ENCODE data around the gene CRBN. TPM values are rescaled to one million over a fixed set of nuclear protein-coding genes. Genes with fewer than 3 reads are reported as not detected.

CRBN gene
- total and polyA plus RNA-seq, 2 donors (not counting 3 experiments of a cell fraction or from before 2014, with no cell fraction given), result 25.2 to 36.1 TPM

DNA sequence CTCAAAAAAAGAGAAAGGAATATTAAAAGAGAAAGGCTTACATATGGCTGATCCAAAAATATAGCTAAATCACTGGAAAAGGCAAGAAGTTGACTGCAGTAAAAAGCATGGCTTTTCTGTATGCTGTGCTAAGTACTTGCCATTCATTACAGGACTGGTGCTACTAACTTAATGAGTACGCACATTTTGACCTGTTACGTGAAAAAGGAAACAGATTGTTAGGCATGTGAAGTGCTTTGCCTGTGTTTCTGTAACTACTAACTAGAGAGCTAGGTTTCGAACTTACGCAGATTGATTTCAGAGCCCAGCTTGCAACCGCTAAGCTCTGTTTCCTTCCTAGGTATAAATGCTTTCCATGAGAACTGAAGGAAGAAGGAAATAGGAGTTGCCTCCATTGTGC, 49.9 kb downstream of the CRBN start:
- Histone ChIP-seq H3K79me2 (ENCODE audit: control insufficient read depth, insufficient read depth, low read length) (peaks cover 37% of the 10 kb centered on the region), H4K20me1 (replicated peaks; ENCODE audit: control insufficient read depth, extremely low read depth, insufficient read depth, low read length) (no peaks in the 10 kb centered on the region), H2AFZ (ENCODE audit: low read depth, low read length) (no peak overlapping the region), H3K4me2 (ENCODE audit: insufficient read depth, low read length) (no peak overlapping the region), H3K9me3 (replicated peaks; ENCODE audit: control insufficient read depth, insufficient read depth, low read length) (no peaks in the 10 kb centered on the region), H3K9ac (replicated peaks; ENCODE audit: extremely low read depth, insufficient read depth, low read length) (no peak overlapping the region), H3K9me1 (replicated peaks; ENCODE audit: control insufficient read depth, extremely low read depth, insufficient read depth, low read length) (no peaks in the 10 kb centered on the region), H3K27ac (ENCODE audit: insufficient read depth, low read depth, low read length) (no peak overlapping the region), H3K27me3 (ENCODE audit: control insufficient read depth in 2 of 2, insufficient read depth in 2 of 2, low read length in 2 of 2) (no peaks in the 10 kb centered on the region), H3K4me3 (replicated peaks in 1 of 3; ENCODE audit: insufficient read depth in 1 of 3, low read depth in 1 of 3, low read length in 3 of 3) (no peak overlapping the region), H3K36me3 (ENCODE audit: control insufficient read depth in 2 of 2, extremely low read depth in 1 of 2, insufficient read depth in 2 of 2, low read length in 2 of 2) (peaks cover 3 to 4% of the 10 kb centered on the region in 2 experiments), H3K4me1 (ENCODE audit: control insufficient read depth, extremely low read depth, insufficient read depth, low read length) (peaks cover 10% of the 10 kb centered on the region)
- intact Hi-C loops (cut with micrococcal nuclease) (no loop called here), dilution Hi-C loops (cut with MboI; ENCODE audit: extremely low pct_ligation_motif_present, low sequenced_read_pairs) (no loop called here)
- FAIRE-seq (no peak), DNase-seq (ENCODE audit: low read depth, low spot score) (no peak)
- CTCF ChIA-PET, result interaction anchor here (1.3 kb wide), 1 partner anchor 10 kb away, joined by 5 read pairs; no protein-coding TSS in a partner anchor
- TF ChIP-seq JUN (IDR thresholded peaks at IDR 0.05; ENCODE audit: borderline replicate concordance, insufficient read depth, insufficient read length, low read depth) (no peak), MYC (IDR thresholded peaks at IDR 0.05; ENCODE audit: low read depth, low read length) (no peak), POLR2A (IDR thresholded peaks at IDR 0.05; ENCODE audit: low read depth, low read length) (no peak), GATA2 (IDR thresholded peaks at IDR 0.05; ENCODE audit: insufficient read depth, insufficient read length, low read depth, low read length) (no peak), FOS (IDR thresholded peaks at IDR 0.05; ENCODE audit: borderline replicate concordance, insufficient read depth, low read length) (no peak)
- TF ChIP-seq, protein P1, sequence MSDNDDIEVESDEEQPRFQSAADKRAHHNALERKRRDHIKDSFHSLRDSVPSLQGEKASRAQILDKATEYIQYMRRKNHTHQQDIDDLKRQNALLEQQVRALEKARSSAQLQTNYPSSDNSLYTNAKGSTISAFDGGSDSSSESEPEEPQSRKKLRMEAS (IDR thresholded peaks at IDR 0.05; ENCODE audit: insufficient read depth, insufficient read length), result no peak
- TF ChIP-seq, protein P2, sequence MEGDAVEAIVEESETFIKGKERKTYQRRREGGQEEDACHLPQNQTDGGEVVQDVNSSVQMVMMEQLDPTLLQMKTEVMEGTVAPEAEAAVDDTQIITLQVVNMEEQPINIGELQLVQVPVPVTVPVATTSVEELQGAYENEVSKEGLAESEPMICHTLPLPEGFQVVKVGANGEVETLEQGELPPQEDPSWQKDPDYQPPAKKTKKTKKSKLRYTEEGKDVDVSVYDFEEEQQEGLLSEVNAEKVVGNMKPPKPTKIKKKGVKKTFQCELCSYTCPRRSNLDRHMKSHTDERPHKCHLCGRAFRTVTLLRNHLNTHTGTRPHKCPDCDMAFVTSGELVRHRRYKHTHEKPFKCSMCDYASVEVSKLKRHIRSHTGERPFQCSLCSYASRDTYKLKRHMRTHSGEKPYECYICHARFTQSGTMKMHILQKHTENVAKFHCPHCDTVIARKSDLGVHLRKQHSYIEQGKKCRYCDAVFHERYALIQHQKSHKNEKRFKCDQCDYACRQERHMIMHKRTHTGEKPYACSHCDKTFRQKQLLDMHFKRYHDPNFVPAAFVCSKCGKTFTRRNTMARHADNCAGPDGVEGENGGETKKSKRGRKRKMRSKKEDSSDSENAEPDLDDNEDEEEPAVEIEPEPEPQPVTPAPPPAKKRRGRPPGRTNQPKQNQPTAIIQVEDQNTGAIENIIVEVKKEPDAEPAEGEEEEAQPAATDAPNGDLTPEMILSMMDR (IDR thresholded peaks at IDR 0.05; ENCODE audit: extremely low read depth in 1 of 2, insufficient read depth in 1 of 2, low read depth in 1 of 2, low read length in 2 of 2), result no peak
- POLR2A ChIA-PET, result no interaction called here
- no TSS peak for BruUV-seq (replicated peaks)
